ENCODE measurements around the gene SYNM. TPM values are rescaled to one million over a fixed set of nuclear protein-coding genes. Genes with fewer than 3 reads are reported as not detected.

SYNM gene
- total RNA-seq, 1 experiment from 2014 or later = not detected

- Histone ChIP-seq H4K20me1 (ENCODE audit: insufficient read depth, low read depth, low read length) (no peaks in the 10 kb centered on the region), H3K36me3 (ENCODE audit: insufficient read depth, low read length) (no peaks in the 10 kb centered on the region), H3K9me3 (ENCODE audit: low read length) (no peaks in the 10 kb centered on the region), H3K4me1 (ENCODE audit: low read length) (no peaks in the 10 kb centered on the region), H3K27me3 (ENCODE audit: low read length) (no peaks in the 10 kb centered on the region), H3K9me2 (replicated peaks; ENCODE audit: insufficient read depth, low read length) (no peaks in the 10 kb centered on the region), H3K4me3 (ENCODE audit: low read length) (no peak overlapping the region), H3K9ac (ENCODE audit: low read length) (no peak overlapping the region), H2AFZ (ENCODE audit: low read length) (no peak overlapping the region), H3K79me2 (ENCODE audit: low read length) (no peaks in the 10 kb centered on the region), H3K27ac (ENCODE audit: low read length) (no peak overlapping the region), H3K4me2 (ENCODE audit: low read depth, low read length, poor library complexity, severe bottlenecking) (no peak overlapping the region)
- DNase-seq = no peak
These were observed 24.8 kb downstream of the SYNM start for GRCh38 chr15:99129644-99130043.

GRCh38 chr15:99130314-99130713 lies 25.4 kb downstream of the SYNM start:
- Histone ChIP-seq H3K4me3 (ENCODE audit: low read length) (no peak overlapping the region), H3K27ac (ENCODE audit: low read length) (no peak overlapping the region), H2AFZ (ENCODE audit: low read length) (no peak overlapping the region), H4K20me1 (ENCODE audit: insufficient read depth, low read depth, low read length) (no peaks in the 10 kb centered on the region), H3K9me3 (ENCODE audit: low read length) (no peaks in the 10 kb centered on the region), H3K9ac (ENCODE audit: low read length) (no peak overlapping the region), H3K4me1 (ENCODE audit: low read length) (no peaks in the 10 kb centered on the region), H3K4me2 (ENCODE audit: low read depth, low read length, poor library complexity, severe bottlenecking) (no peak overlapping the region), H3K27me3 (ENCODE audit: low read length) (no peaks in the 10 kb centered on the region), H3K79me2 (ENCODE audit: low read length) (no peaks in the 10 kb centered on the region), H3K9me2 (replicated peaks; ENCODE audit: insufficient read depth, low read length) (no peaks in the 10 kb centered on the region), H3K36me3 (ENCODE audit: insufficient read depth, low read length) (no peaks in the 10 kb centered on the region)
- no peak for DNase-seq

- DNase-seq = no peak
- no peaks in the 10 kb centered on the region for H3K27me3 ChIP-seq (ENCODE audit: low read length)
- no peaks in the 10 kb centered on the region for H4K20me1 ChIP-seq (ENCODE audit: insufficient read depth, low read depth, low read length)
- no peak overlapping the region for H3K9ac ChIP-seq (ENCODE audit: low read length)
- no peak overlapping the region for H3K4me3 ChIP-seq (ENCODE audit: low read length)
- no peaks in the 10 kb centered on the region for H3K9me2 ChIP-seq (replicated peaks; ENCODE audit: insufficient read depth, low read length)
- H3K4me1 ChIP-seq (ENCODE audit: low read length) = no peaks in the 10 kb centered on the region
- no peaks in the 10 kb centered on the region for H3K9me3 ChIP-seq (ENCODE audit: low read length)
- no peaks in the 10 kb centered on the region for H3K79me2 ChIP-seq (ENCODE audit: low read length)
- H2AFZ ChIP-seq (ENCODE audit: low read length) = no peak overlapping the region
- H3K27ac ChIP-seq (ENCODE audit: low read length) = no peak overlapping the region
- H3K36me3 ChIP-seq (ENCODE audit: insufficient read depth, low read length) = no peaks in the 10 kb centered on the region
- H3K4me2 ChIP-seq (ENCODE audit: low read depth, low read length, poor library complexity, severe bottlenecking) = no peak overlapping the region
These were observed 26.0 kb downstream of the SYNM start for GRCh38 chr15:99130765-99131440.

- Histone ChIP-seq H3K4me1 (ENCODE audit: low read length) (no peaks in the 10 kb centered on the region), H3K4me3 (ENCODE audit: low read length) (no peak overlapping the region), H3K27me3 (ENCODE audit: low read length) (no peaks in the 10 kb centered on the region), H3K9me2 (replicated peaks; ENCODE audit: insufficient read depth, low read length) (no peaks in the 10 kb centered on the region), H4K20me1 (ENCODE audit: insufficient read depth, low read depth, low read length) (no peaks in the 10 kb centered on the region), H2AFZ (ENCODE audit: low read length) (no peak overlapping the region), H3K9ac (ENCODE audit: low read length) (no peak overlapping the region), H3K79me2 (ENCODE audit: low read length) (no peaks in the 10 kb centered on the region), H3K4me2 (ENCODE audit: low read depth, low read length, poor library complexity, severe bottlenecking) (no peak overlapping the region), H3K27ac (ENCODE audit: low read length) (no peak overlapping the region), H3K9me3 (ENCODE audit: low read length) (no peaks in the 10 kb centered on the region), H3K36me3 (ENCODE audit: insufficient read depth, low read length) (no peaks in the 10 kb centered on the region)
- no peak for DNase-seq
These were observed 26.7 kb downstream of the SYNM start for GRCh38 chr15:99131441-99132023.

GRCh38 chr15:99132122-99132521 lies 27.2 kb downstream of the SYNM start:
- Histone ChIP-seq H2AFZ (ENCODE audit: low read length) (no peak overlapping the region), H3K36me3 (ENCODE audit: insufficient read depth, low read length) (no peaks in the 10 kb centered on the region), H3K4me3 (ENCODE audit: low read length) (no peak overlapping the region), H3K79me2 (ENCODE audit: low read length) (no peaks in the 10 kb centered on the region), H3K9me2 (replicated peaks; ENCODE audit: insufficient read depth, low read length) (no peaks in the 10 kb centered on the region), H3K4me1 (ENCODE audit: low read length) (no peaks in the 10 kb centered on the region), H3K27ac (ENCODE audit: low read length) (no peak overlapping the region), H3K9ac (ENCODE audit: low read length) (no peak overlapping the region), H3K9me3 (ENCODE audit: low read length) (no peaks in the 10 kb centered on the region), H4K20me1 (ENCODE audit: insufficient read depth, low read depth, low read length) (no peaks in the 10 kb centered on the region), H3K4me2 (ENCODE audit: low read depth, low read length, poor library complexity, severe bottlenecking) (no peak overlapping the region), H3K27me3 (ENCODE audit: low read length) (no peaks in the 10 kb centered on the region)
- no peak for DNase-seq

GRCh38 chr15:99132634-99133287 lies 27.9 kb downstream of the SYNM start:
- no peaks in the 10 kb centered on the region for H3K27me3 ChIP-seq (ENCODE audit: low read length)
- no peaks in the 10 kb centered on the region for H3K9me2 ChIP-seq (replicated peaks; ENCODE audit: insufficient read depth, low read length)
- no peaks in the 10 kb centered on the region for H3K79me2 ChIP-seq (ENCODE audit: low read length)
- no peak overlapping the region for H3K27ac ChIP-seq (ENCODE audit: low read length)
- H3K4me2 ChIP-seq (ENCODE audit: low read depth, low read length, poor library complexity, severe bottlenecking) = no peak overlapping the region
- H2AFZ ChIP-seq (ENCODE audit: low read length) = no peak overlapping the region
- H3K36me3 ChIP-seq (ENCODE audit: insufficient read depth, low read length) = no peaks in the 10 kb centered on the region
- DNase-seq = no peak
- no peak overlapping the region for H3K9ac ChIP-seq (ENCODE audit: low read length)
- H3K4me3 ChIP-seq (ENCODE audit: low read length) = no peak overlapping the region
- H3K9me3 ChIP-seq (ENCODE audit: low read length) = no peaks in the 10 kb centered on the region
- no peaks in the 10 kb centered on the region for H3K4me1 ChIP-seq (ENCODE audit: low read length)
- no peaks in the 10 kb centered on the region for H4K20me1 ChIP-seq (ENCODE audit: insufficient read depth, low read depth, low read length)

- no peak overlapping the region for H3K4me2 ChIP-seq (ENCODE audit: low read depth, low read length, poor library complexity, severe bottlenecking)
- H3K27ac ChIP-seq (ENCODE audit: low read length) = no peak overlapping the region
- H2AFZ ChIP-seq (ENCODE audit: low read length) = no peak overlapping the region
- no peaks in the 10 kb centered on the region for H4K20me1 ChIP-seq (ENCODE audit: insufficient read depth, low read depth, low read length)
- H3K9ac ChIP-seq (ENCODE audit: low read length) = no peak overlapping the region
- no peaks in the 10 kb centered on the region for H3K4me1 ChIP-seq (ENCODE audit: low read length)
- H3K9me2 ChIP-seq (replicated peaks; ENCODE audit: insufficient read depth, low read length) = no peaks in the 10 kb centered on the region
- no peak overlapping the region for H3K4me3 ChIP-seq (ENCODE audit: low read length)
- no peaks in the 10 kb centered on the region for H3K36me3 ChIP-seq (ENCODE audit: insufficient read depth, low read length)
- H3K9me3 ChIP-seq (ENCODE audit: low read length) = no peaks in the 10 kb centered on the region
- no peaks in the 10 kb centered on the region for H3K27me3 ChIP-seq (ENCODE audit: low read length)
- DNase-seq = no peak
- H3K79me2 ChIP-seq (ENCODE audit: low read length) = no peaks in the 10 kb centered on the region
These were observed 29.5 kb downstream of the SYNM start for GRCh38 chr15:99134317-99134821.

- Histone ChIP-seq H3K9me3 (ENCODE audit: low read length) (no peaks in the 10 kb centered on the region), H3K4me1 (ENCODE audit: low read length) (no peaks in the 10 kb centered on the region), H2AFZ (ENCODE audit: low read length) (no peak overlapping the region), H4K20me1 (ENCODE audit: insufficient read depth, low read depth, low read length) (no peaks in the 10 kb centered on the region), H3K4me3 (ENCODE audit: low read length) (no peak overlapping the region), H3K36me3 (ENCODE audit: insufficient read depth, low read length) (no peaks in the 10 kb centered on the region), H3K79me2 (ENCODE audit: low read length) (no peaks in the 10 kb centered on the region), H3K27ac (ENCODE audit: low read length) (no peak overlapping the region), H3K4me2 (ENCODE audit: low read depth, low read length, poor library complexity, severe bottlenecking) (no peak overlapping the region), H3K27me3 (ENCODE audit: low read length) (no peaks in the 10 kb centered on the region), H3K9ac (ENCODE audit: low read length) (no peak overlapping the region), H3K9me2 (replicated peaks; ENCODE audit: insufficient read depth, low read length) (no peaks in the 10 kb centered on the region)
- DNase-seq = no peak
These were observed 30.3 kb downstream of the SYNM start for GRCh38 chr15:99135194-99135593.

All from Karpas-422 (cell line).